Mammary epithelial cell (primary cell): ENCODE measurements around the gene PHOX2A.
"Not testable (repeated sequence)": the region's sequence is repeated elsewhere in the genome, so short reads cannot be mapped to it uniquely, and the experiment has no call there.

Source experiments
- CTCF ChIP-seq, 2 donors: IDR thresholded peaks in 1 of 2; conservative IDR thresholded peaks in 1 of 2; 2 replicates each; pipeline ENCODE4 v1.5.1; 2011 to 2012; ENCODE audit warnings: inconsistent platforms in 2 of 2, low read length in 2 of 2, mild to moderate bottlenecking in 2 of 2, control low read depth in 1 of 2, low read depth in 1 of 2; ENCODE audit not compliant: insufficient read depth in 1 of 2; ENCODE audit errors: extremely low read depth in 1 of 2
- EZH2 ChIP-seq: IDR thresholded peaks from 2 replicates; pipeline ENCODE4 v1.6.1; 2012; ENCODE audit warnings: low read length, inconsistent platforms, borderline replicate concordance

GRCh38 chr11:72206794-72207193 is 37.2 kb downstream of the PHOX2A start:
- TF ChIP-seq CTCF (conservative IDR thresholded peaks at IDR 0.05 in 1 of 2, IDR thresholded peaks at IDR 0.05 in 1 of 2; ENCODE audit: extremely low read depth in 1 of 2, insufficient read depth in 1 of 2, low read depth in 1 of 2, low read length in 2 of 2); EZH2: not testable (repeated sequence)
